ENCODE data around the gene MPDU1. TPM values are rescaled to one million over a fixed set of nuclear protein-coding genes. Genes with fewer than 3 reads are reported as not detected.
"Not testable (repeated sequence)": the region's sequence is repeated elsewhere in the genome, so short reads cannot be mapped to it uniquely, and the experiment has no call there.

The MPDU1 gene
- total RNA-seq, 1 experiment from 2014 or later, result 73.1 TPM

DNA sequence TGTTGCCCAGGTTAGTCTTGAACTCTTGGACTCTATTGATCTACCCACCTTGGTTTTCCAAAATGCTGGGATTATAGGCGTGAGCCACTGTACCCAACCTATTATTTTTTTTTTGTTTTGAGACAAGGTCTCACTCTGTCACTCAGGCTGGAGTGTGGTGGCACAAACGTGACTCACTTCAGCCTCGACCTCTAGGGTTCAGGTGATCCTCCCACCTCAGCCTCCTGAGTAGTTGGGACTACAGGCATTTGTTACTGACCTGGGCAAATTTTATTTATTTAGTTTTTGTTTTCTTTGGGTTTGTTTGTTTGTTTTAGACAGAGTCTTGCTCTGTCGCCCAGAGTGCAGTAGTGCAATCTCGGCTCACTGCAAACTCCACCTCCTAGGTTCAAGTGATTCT is 40.0 kb downstream of the MPDU1 start:
- Mint-ChIP-seq H3K4me3 (no peak overlapping the region), H3K9me3 (no peaks in the 10 kb centered on the region), H3K27ac (peak overlapping the region in 2 of 3 experiments; percentile 55 to 87; a peak in 2 of 7 replicates), H3K4me1 (peaks cover 8 to 10% of the 10 kb centered on the region in 2 experiments), H3K27me3 (ENCODE audit: low read depth) (no peaks in the 10 kb centered on the region), H3K36me3 (ENCODE audit: insufficient read depth in 1 of 3, low read depth in 3 of 3) (peaks cover 4 to 19% (median 15%) of the 10 kb centered on the region in 3 experiments)
- Histone ChIP-seq H2BK5ac (ENCODE audit: insufficient read length, low read length) (no peak overlapping the region), H4K91ac (ENCODE audit: insufficient read length, low read depth, low read length) (no peak overlapping the region), H3K14ac (ENCODE audit: insufficient read depth, low read length) (no peak overlapping the region), H2BK15ac (ENCODE audit: low read depth, low read length) (no peak overlapping the region), H3K18ac (ENCODE audit: insufficient read length, low read depth, low read length) (no peak overlapping the region), H3K23ac (ENCODE audit: insufficient read length, low read depth, low read length) (no peak overlapping the region), H3K79me2 (ENCODE audit: insufficient read depth, low read length) (no peaks in the 10 kb centered on the region), H3K4me1 (ENCODE audit: insufficient read depth, low read length) (no peaks in the 10 kb centered on the region), H3K4ac (ENCODE audit: low read depth, low read length) (no peak overlapping the region), H4K8ac (replicated peaks; ENCODE audit: insufficient read length, low read depth, low read length) (no peak overlapping the region), H3K9me3 (ENCODE audit: control insufficient read depth, low read depth, low read length) (no peaks in the 10 kb centered on the region), H3T11ph (ENCODE audit: low read length) (no peak overlapping the region), H3K27ac (ENCODE audit: insufficient read length, low read depth, low read length) (no peak overlapping the region), H4K5ac (ENCODE audit: insufficient read length, low read depth, low read length) (no peak overlapping the region), H2BK12ac (ENCODE audit: insufficient read length, low read depth, low read length) (no peak overlapping the region), H3K56ac (ENCODE audit: insufficient read length, low read depth, low read length) (no peak overlapping the region), H2BK20ac (ENCODE audit: low read depth, low read length, poor library complexity, severe bottlenecking) (no peak overlapping the region), H4K20me1 (ENCODE audit: control insufficient read depth, insufficient read depth, insufficient read length) (no peaks in the 10 kb centered on the region), H3K4me2 (ENCODE audit: insufficient read depth, insufficient read length, low read length) (no peak overlapping the region), H3K27me3 (ENCODE audit: insufficient read depth, low read length) (no peaks in the 10 kb centered on the region), H2AFZ (ENCODE audit: low read length) (no peak overlapping the region), H3K23me2 (ENCODE audit: insufficient read length, low read depth, low read length, poor library complexity, severe bottlenecking) (peaks cover 8% of the 10 kb centered on the region), H2AK5ac (ENCODE audit: insufficient read length, low read length) (no peak overlapping the region), H3K79me1 (ENCODE audit: insufficient read depth, low read depth, low read length, poor library complexity, severe bottlenecking) (no peaks in the 10 kb centered on the region), H2BK120ac (ENCODE audit: low read depth, low read length, poor library complexity, severe bottlenecking) (no peak overlapping the region), H3K9ac (ENCODE audit: extremely low read depth, insufficient read length, low read length) (no peak overlapping the region)
- no peak for DNase-seq
- no CpG with 5 or more reads among the region's 5 CpGs for WGBS (ENCODE audit: extremely low coverage, insufficient read length, low lambda C conversion rate)
- TF ChIP-seq, protein P1, sequence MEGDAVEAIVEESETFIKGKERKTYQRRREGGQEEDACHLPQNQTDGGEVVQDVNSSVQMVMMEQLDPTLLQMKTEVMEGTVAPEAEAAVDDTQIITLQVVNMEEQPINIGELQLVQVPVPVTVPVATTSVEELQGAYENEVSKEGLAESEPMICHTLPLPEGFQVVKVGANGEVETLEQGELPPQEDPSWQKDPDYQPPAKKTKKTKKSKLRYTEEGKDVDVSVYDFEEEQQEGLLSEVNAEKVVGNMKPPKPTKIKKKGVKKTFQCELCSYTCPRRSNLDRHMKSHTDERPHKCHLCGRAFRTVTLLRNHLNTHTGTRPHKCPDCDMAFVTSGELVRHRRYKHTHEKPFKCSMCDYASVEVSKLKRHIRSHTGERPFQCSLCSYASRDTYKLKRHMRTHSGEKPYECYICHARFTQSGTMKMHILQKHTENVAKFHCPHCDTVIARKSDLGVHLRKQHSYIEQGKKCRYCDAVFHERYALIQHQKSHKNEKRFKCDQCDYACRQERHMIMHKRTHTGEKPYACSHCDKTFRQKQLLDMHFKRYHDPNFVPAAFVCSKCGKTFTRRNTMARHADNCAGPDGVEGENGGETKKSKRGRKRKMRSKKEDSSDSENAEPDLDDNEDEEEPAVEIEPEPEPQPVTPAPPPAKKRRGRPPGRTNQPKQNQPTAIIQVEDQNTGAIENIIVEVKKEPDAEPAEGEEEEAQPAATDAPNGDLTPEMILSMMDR (conservative IDR thresholded peaks at IDR 0.05), result no peak

DNA sequence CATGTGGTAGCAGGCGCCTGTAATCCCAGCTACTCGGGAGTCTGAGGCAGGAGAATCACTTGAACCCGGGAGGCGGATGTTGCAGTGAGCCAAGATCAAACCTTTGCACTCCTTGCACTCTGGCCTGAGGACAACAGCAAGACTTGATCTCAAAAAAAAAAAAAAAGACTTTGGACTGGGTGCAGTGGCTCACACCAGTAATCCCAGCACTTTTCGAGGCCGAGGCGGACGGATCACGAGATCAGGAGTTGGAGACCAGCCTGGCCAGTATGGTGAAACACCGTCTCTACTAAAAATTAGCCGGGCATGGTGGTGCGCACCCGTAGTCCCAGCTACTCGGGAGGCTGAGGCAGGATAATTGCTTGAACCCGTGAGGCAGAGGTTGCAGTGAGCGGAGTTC is 42.1 kb downstream of the MPDU1 start:
- not testable (repeated sequence) for H2BK120ac ChIP-seq (ENCODE audit: low read depth, low read length, poor library complexity, severe bottlenecking); H3K56ac ChIP-seq (ENCODE audit: insufficient read length, low read depth, low read length); H3K4ac ChIP-seq (ENCODE audit: low read depth, low read length); H3K27ac ChIP-seq (ENCODE audit: insufficient read length, low read depth, low read length); H4K8ac ChIP-seq (replicated peaks; ENCODE audit: insufficient read length, low read depth, low read length); H2BK15ac ChIP-seq (ENCODE audit: low read depth, low read length); H4K91ac ChIP-seq (ENCODE audit: insufficient read length, low read depth, low read length); H4K20me1 ChIP-seq (ENCODE audit: control insufficient read depth, insufficient read depth, insufficient read length); H3K14ac ChIP-seq (ENCODE audit: insufficient read depth, low read length); H3K79me1 ChIP-seq (ENCODE audit: insufficient read depth, low read depth, low read length, poor library complexity, severe bottlenecking); H3K23me2 ChIP-seq (ENCODE audit: insufficient read length, low read depth, low read length, poor library complexity, severe bottlenecking); H3K4me1 ChIP-seq (ENCODE audit: insufficient read depth, low read length); H4K5ac ChIP-seq (ENCODE audit: insufficient read length, low read depth, low read length); DNase-seq; H2AFZ ChIP-seq (ENCODE audit: low read length); H3K27me3 ChIP-seq (ENCODE audit: insufficient read depth, low read length); H3K27ac Mint-ChIP-seq; H3K4me2 ChIP-seq (ENCODE audit: insufficient read depth, insufficient read length, low read length); H3K23ac ChIP-seq (ENCODE audit: insufficient read length, low read depth, low read length); H3K9me3 ChIP-seq (ENCODE audit: control insufficient read depth, low read depth, low read length); H3K18ac ChIP-seq (ENCODE audit: insufficient read length, low read depth, low read length); H2AK5ac ChIP-seq (ENCODE audit: insufficient read length, low read length); H3K9ac ChIP-seq (ENCODE audit: extremely low read depth, insufficient read length, low read length); H3K9me3 Mint-ChIP-seq; H2BK12ac ChIP-seq (ENCODE audit: insufficient read length, low read depth, low read length); H3K27me3 Mint-ChIP-seq (ENCODE audit: low read depth); H3K79me2 ChIP-seq (ENCODE audit: insufficient read depth, low read length); H3T11ph ChIP-seq (ENCODE audit: low read length); H2BK5ac ChIP-seq (ENCODE audit: insufficient read length, low read length); H2BK20ac ChIP-seq (ENCODE audit: low read depth, low read length, poor library complexity, severe bottlenecking)
- H3K4me3 Mint-ChIP-seq, result peak overlapping the region in 1 of 2 experiments; percentile 94; a peak in 3 of 5 replicates
- H3K36me3 Mint-ChIP-seq (ENCODE audit: insufficient read depth in 1 of 3, low read depth in 3 of 3), result peaks cover 4 to 19% (median 15%) of the 10 kb centered on the region in 3 experiments
- peaks cover 10 to 11% of the 10 kb centered on the region in 2 experiments for H3K4me1 Mint-ChIP-seq
- no CpG with 5 or more reads among the region's 16 CpGs for WGBS (ENCODE audit: extremely low coverage, insufficient read length, low lambda C conversion rate)
